ENCODE measurements around the gene CHST8. TPM values are rescaled to one million over a fixed set of nuclear protein-coding genes. Genes with fewer than 3 reads are reported as not detected.

Gene CHST8
- total RNA-seq, 2 experiments from 2014 or later: not detected

- ChIA-PET POLR2A (interaction anchor here (1.1 kb wide), 1 partner anchor 17 kb away, joined by 4 read pairs; no protein-coding TSS in a partner anchor), CTCF (interaction anchor here (0.5 to 3.0 kb wide), 35 partner anchors 8 to 1129 kb away, joined by 3 to 28 read pairs (median 4); partner anchors contain the start of genes KCTD15 and PEPD)
- no peaks in the 10 kb centered on the region for H3K9me3 Mint-ChIP-seq
- peaks cover 36% of the 10 kb centered on the region for H3K27me3 Mint-ChIP-seq
- no peak overlapping the region for H3K4me3 ChIP-seq (ENCODE audit: low read length)
- no peaks in the 10 kb centered on the region for H3K9me3 ChIP-seq (ENCODE audit: control insufficient read depth in 1 of 2, insufficient read depth in 1 of 2, low read length in 2 of 2)
- intact Hi-C loops (cut with DNase I, micrococcal nuclease): loop anchor here (1.0 to 10.0 kb wide), 6 partner anchors 220 to 935 kb away; no protein-coding TSS in a partner anchor
- no peak overlapping the region for H3K27ac Mint-ChIP-seq
- peaks cover 8 to 19% of the 10 kb centered on the region in 2 experiments for H3K27me3 ChIP-seq (ENCODE audit: control insufficient read depth in 1 of 2, insufficient read depth in 2 of 2, low read length in 2 of 2)
- H3K36me3 ChIP-seq (ENCODE audit: insufficient read depth, low read length): no peaks in the 10 kb centered on the region
- TF ChIP-seq CTCF (IDR thresholded peaks at IDR 0.05): no peak
- ATAC-seq (ENCODE audit: poor library complexity) (no peak), DNase-seq (no peak)
- peaks cover 31% of the 10 kb centered on the region for H3K4me1 ChIP-seq (ENCODE audit: insufficient read depth, low read length)
- H3K4me1 Mint-ChIP-seq (ENCODE audit: low read depth): peaks cover 18% of the 10 kb centered on the region
- H3K4me3 Mint-ChIP-seq: no peak overlapping the region
- H3K36me3 Mint-ChIP-seq (ENCODE audit: low read depth): no peaks in the 10 kb centered on the region
- no peak overlapping the region for H3K27ac ChIP-seq (ENCODE audit: low read depth in 1 of 2, low read length in 2 of 2)
These were observed 156.0 kb downstream of the CHST8 start for GRCh38 chr19:33777753-33778088.

- no peak overlapping the region for H3K4me3 Mint-ChIP-seq
These were observed 156.5 kb downstream of the CHST8 start for GRCh38 chr19:33778089-33778791.

GRCh38 chr19:33779849-33780248 is 158.1 kb downstream of the CHST8 start:
- H3K36me3 Mint-ChIP-seq (ENCODE audit: low read depth): no peaks in the 10 kb centered on the region
- H3K9me3 Mint-ChIP-seq: no peaks in the 10 kb centered on the region
- Histone ChIP-seq H3K27me3 (ENCODE audit: control insufficient read depth in 1 of 2, insufficient read depth in 2 of 2, low read length in 2 of 2) (peaks cover 8 to 19% of the 10 kb centered on the region in 2 experiments), H3K36me3 (ENCODE audit: insufficient read depth, low read length) (no peaks in the 10 kb centered on the region), H3K27ac (ENCODE audit: low read depth in 1 of 2, low read length in 2 of 2) (no peak overlapping the region), H3K4me3 (ENCODE audit: low read length) (no peak overlapping the region), H3K4me1 (ENCODE audit: insufficient read depth, low read length) (peaks cover 43% of the 10 kb centered on the region), H3K9me3 (ENCODE audit: control insufficient read depth in 1 of 2, insufficient read depth in 1 of 2, low read length in 2 of 2) (no peaks in the 10 kb centered on the region)
- ChIA-PET POLR2A (interaction anchor here (1.2 kb wide), 1 partner anchor 17 kb away, joined by 3 read pairs; the partner anchor contains the start of gene KCTD15), CTCF (interaction anchor here (2.8 to 3.0 kb wide), 2 partner anchors 316 to 364 kb away, joined by 11 to 28 read pairs; no protein-coding TSS in a partner anchor)
- intact Hi-C loops (cut with DNase I, micrococcal nuclease): loop anchor here (2.0 to 10.0 kb wide), 4 partner anchors 217 to 932 kb away; no protein-coding TSS in a partner anchor
- ATAC-seq (ENCODE audit: poor library complexity): no peak
- no peak overlapping the region for H3K4me3 Mint-ChIP-seq
- peaks cover 39% of the 10 kb centered on the region for H3K27me3 Mint-ChIP-seq
- no peak for DNase-seq
- TF ChIP-seq CTCF (IDR thresholded peaks at IDR 0.05): no peak
- H3K27ac Mint-ChIP-seq: no peak overlapping the region
- peaks cover 20% of the 10 kb centered on the region for H3K4me1 Mint-ChIP-seq (ENCODE audit: low read depth)

More at GRCh38 chr19:33778089-33778791, 156.5 kb downstream of the CHST8 start:
- CTCF ChIA-PET: interaction anchor here (0.5 to 3.0 kb wide), 41 partner anchors 8 to 1130 kb away, joined by 3 to 28 read pairs (median 4); partner anchors contain the start of genes KCTD15 and PEPD
- H3K27ac ChIP-seq (ENCODE audit: low read depth in 1 of 2, low read length in 2 of 2): no peak overlapping the region
- Mint-ChIP-seq H3K27ac (no peak overlapping the region), H3K27me3 (peaks cover 36% of the 10 kb centered on the region), H3K4me1 (ENCODE audit: low read depth) (peaks cover 18% of the 10 kb centered on the region), H3K9me3 (no peaks in the 10 kb centered on the region), H3K36me3 (ENCODE audit: low read depth) (no peaks in the 10 kb centered on the region)
- H3K36me3 ChIP-seq (ENCODE audit: insufficient read depth, low read length): no peaks in the 10 kb centered on the region
- intact Hi-C loops (cut with DNase I, micrococcal nuclease): loop anchor here (1.0 to 10.0 kb wide), 6 partner anchors 219 to 934 kb away; no protein-coding TSS in a partner anchor
- no peak overlapping the region for H3K4me3 ChIP-seq (ENCODE audit: low read length)
- peaks cover 8 to 19% of the 10 kb centered on the region in 2 experiments for H3K27me3 ChIP-seq (ENCODE audit: control insufficient read depth in 1 of 2, insufficient read depth in 2 of 2, low read length in 2 of 2)
- DNase-seq (peak; percentile 69 to 92 (median 81)), ATAC-seq (ENCODE audit: poor library complexity) (peak; percentile 97)
- POLR2A ChIA-PET: interaction anchor here (1.1 kb wide), 1 partner anchor 17 kb away, joined by 4 read pairs; no protein-coding TSS in a partner anchor
- peak; percentile 100 for TF ChIP-seq CTCF (IDR thresholded peaks at IDR 0.05)
- peaks cover 31% of the 10 kb centered on the region for H3K4me1 ChIP-seq (ENCODE audit: insufficient read depth, low read length)
- no peaks in the 10 kb centered on the region for H3K9me3 ChIP-seq (ENCODE audit: control insufficient read depth in 1 of 2, insufficient read depth in 1 of 2, low read length in 2 of 2)

Measured in CD4-positive, alpha-beta T cell (primary cell).